HG02642 (cell line): ENCODE measurements around the gene FYCO1.
A peak's percentile ranks its signal among the peaks of the same experiment; 100 is the strongest.

Experiments
- ATAC-seq: cut with Tn5 transposase; IDR thresholded peaks from one replicate; pipeline ENCODE4 v1.9.1; 2021; ENCODE audit warnings: mild to moderate bottlenecking; ENCODE audit not compliant: unreplicated experiment, poor library complexity

FYCO1 gene

DNA sequence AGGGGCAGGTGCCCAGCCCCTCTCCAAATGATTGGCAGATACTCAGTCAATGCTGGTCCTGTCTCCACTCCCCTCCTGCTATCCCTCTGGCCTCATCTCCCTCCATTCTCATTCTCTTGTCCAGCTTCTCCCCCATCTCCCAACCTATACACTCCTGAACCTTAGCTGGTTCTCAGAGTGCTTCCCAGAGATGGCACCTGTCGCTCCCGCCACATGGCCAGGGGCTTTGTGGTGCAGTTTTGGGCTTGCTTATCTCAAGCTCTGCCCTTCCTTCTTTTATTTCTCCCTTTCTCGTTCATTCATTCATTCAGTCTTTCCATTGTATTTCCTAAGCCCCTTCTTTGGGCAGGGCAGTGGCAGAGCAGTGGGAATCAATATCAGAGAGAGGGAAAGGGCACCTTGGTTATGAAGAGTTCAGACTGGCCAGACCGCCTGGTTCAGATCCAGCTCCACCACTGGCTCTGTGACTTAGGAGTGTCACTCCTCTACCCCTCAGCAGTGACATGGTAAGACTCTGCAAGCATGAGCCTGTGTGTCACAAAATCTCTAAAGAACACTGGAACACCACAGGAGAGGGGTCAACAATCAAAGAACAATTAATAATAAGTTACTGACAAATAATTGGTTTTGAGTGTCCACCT lies 72.6 kb downstream of the FYCO1 start:
- ATAC-seq: no peak

GRCh38 chr3:45922039-45922326 lies 73.6 kb downstream of the FYCO1 start:
- no peak for ATAC-seq

- ATAC-seq: no peak
Measured at GRCh38 chr3:45921158-45922038, 74.2 kb downstream of the FYCO1 start.

- ATAC-seq: no peak
Measured at GRCh38 chr3:45917146-45917898, 78.3 kb downstream of the FYCO1 start.

DNA sequence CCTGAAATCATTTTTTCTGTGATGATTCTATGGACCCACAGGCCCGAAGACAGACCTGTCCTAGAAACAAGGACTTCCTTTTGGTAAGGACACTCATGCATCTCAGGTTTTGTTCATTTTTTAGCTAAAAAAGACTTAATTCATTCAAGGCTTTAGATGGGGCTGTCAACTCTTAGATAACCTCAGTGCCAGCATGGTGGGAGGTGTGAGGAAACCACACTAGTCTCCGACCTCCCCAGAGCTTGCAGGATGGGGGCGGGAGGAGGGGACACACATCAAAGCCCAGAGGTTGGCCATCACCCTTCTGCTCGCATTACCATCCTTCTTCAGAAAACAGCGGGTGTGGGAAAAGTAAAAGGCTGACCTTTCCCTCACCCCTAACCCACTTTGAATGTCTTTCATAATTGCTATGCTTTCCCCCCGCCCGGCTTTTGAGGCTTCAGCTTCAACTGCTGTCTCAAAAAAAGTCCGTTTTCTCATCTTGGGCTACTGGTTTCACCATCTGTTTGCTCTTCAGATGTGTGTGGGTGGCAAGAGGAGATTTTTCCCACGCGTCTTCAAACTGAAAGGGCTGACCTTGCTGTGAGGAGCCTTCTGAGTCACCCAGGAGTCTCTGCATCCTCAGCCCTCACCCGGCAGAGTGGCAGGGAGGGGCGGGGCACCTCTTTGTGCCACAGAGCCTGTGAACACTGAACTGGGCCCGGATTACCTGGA lies 79.9 kb downstream of the FYCO1 start:
- peak; percentile 92 for ATAC-seq

- ATAC-seq: no peak
Measured at GRCh38 chr3:45915059-45915439, 80.6 kb downstream of the FYCO1 start.

GRCh38 chr3:45914362-45915058 lies 81.1 kb downstream of the FYCO1 start:
- ATAC-seq: no peak

DNA sequence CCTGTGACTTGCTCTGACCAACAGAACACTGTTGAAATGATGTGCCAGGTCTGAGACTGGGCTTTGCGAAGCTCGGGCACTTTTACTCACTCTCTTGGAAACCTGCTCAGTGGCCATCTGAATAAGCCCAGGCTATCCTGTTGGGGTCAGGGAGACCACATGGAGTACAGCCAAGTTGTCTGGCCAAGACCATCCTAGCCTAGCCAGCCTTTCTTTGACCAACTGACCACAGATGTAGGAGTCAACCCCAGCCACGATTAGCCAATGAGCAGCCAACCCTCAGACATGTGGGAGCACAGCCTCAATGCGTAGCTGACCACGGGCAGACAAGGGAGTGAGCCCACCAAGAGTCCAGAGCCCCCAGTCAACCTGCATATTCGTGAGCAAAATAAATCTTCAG lies 83.2 kb downstream of the FYCO1 start:
- no peak for ATAC-seq

GRCh38 chr3:45911511-45912226 lies 84.0 kb downstream of the FYCO1 start:
- no peak for ATAC-seq

- ATAC-seq: no peak
Measured at GRCh38 chr3:45910892-45911291, 84.7 kb downstream of the FYCO1 start.

GRCh38 chr3:45909542-45909941 lies 86.1 kb downstream of the FYCO1 start:
- no peak for ATAC-seq

GRCh38 chr3:45908761-45909160 lies 86.9 kb downstream of the FYCO1 start:
- no peak for ATAC-seq

GRCh38 chr3:45907769-45908705 lies 87.6 kb downstream of the FYCO1 start:
- no peak for ATAC-seq

GRCh38 chr3:45906681-45907407 lies 88.8 kb downstream of the FYCO1 start:
- ATAC-seq: no peak

GRCh38 chr3:45905755-45906154 lies 89.9 kb downstream of the FYCO1 start:
- no peak for ATAC-seq

GRCh38 chr3:45904931-45905330 lies 90.7 kb downstream of the FYCO1 start:
- ATAC-seq: no peak

GRCh38 chr3:45896956-45897355 lies 98.7 kb downstream of the FYCO1 start:
- ATAC-seq: no peak
